Activated naive CD8-positive, alpha-beta T cell treated with anti-CD3 and anti-CD28 coated beads, Interleukin-2, amount 50 U/mL, for 16 hours (primary cell): ENCODE data around the gene MAD1L1.
"Not testable (repeated sequence)": the region's sequence is repeated elsewhere in the genome, so short reads cannot be mapped to it uniquely, and the experiment has no call there.

Experiments
- DNase-seq: peaks from one replicate; pipeline ENCODE4 v3.0.0-alpha.2; 2020; ENCODE audit warnings: low read depth, low spot score

MAD1L1 gene

GRCh38 chr7:1844336-1844950, 388.3 kb downstream of the MAD1L1 start:
- no peak for DNase-seq

GRCh38 chr7:1843921-1844335, 388.8 kb downstream of the MAD1L1 start:
- DNase-seq = no peak

DNA sequence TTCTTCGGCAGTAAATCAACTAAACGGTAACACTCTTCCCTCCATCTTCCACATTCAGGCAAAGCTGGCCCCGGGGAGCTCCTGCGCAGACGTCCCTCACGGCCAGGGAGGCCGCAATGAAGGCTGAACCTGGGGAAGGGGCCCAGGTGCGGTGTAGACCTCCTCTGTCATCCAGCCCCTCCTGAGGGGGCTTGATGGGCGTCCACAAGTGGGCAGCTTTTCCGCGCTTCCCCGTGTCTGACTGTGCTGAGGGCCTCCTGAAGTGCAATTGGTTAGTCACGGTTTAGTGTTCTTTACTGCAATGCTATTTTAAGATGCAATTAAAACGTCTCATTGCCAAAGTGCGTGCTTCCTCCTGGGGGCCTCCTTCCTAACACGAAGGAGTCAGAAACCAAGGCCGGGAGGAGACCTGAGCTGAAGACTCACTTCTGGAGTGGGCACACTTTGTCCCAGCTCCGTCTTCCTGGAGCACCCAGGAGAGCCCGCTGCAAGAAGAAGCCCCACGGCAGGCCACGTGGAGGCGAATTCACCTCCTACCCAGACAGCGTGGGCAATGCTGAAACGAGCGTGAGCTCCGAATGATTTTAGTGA, 389.4 kb downstream of the MAD1L1 start:
- no peak for DNase-seq

- DNase-seq = no peak
Observed at GRCh38 chr7:1842321-1843221, 390.2 kb downstream of the MAD1L1 start.

- not testable (repeated sequence) for DNase-seq
Observed at GRCh38 chr7:1841286-1842021, 391.3 kb downstream of the MAD1L1 start.

DNA sequence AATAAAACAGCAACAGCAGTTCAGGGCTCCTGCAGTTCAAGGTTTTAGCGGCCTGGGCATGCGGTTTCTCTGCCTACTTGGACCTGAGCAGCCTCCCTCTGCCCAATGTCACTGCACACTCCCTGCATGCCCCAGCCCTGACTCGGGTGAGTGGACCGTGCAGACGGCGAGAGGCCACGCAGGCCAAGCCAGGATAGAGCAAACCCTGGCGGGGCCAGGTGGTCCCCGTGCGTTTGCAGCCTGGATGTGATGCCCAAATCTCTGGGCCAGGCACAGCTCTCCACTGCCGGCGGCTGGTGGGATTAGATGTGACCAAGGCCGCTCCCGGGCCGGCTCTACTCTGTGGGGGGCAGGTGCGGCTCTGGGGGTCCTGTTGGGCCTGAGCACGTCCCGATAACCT, 392.0 kb downstream of the MAD1L1 start:
- not testable (repeated sequence) for DNase-seq

DNA sequence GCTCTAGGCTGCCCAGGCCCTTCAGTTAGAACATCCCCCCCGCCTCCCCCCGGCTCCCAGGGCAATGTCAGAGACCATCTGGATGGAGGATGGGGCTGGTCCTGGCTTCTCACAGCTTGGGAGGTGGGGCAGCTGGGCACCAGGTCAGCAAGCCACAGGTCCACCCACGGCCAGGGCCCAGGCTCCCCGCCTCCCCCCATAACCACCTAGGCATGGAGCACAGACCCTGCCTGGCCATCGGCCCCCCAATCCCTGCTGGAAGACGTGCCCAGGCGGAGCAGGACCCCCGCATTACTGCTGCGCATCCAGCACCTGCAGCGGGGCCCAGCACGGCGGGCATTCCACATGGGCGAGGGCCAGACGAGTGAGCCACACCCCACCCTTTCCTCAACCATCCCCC, 393.0 kb downstream of the MAD1L1 start:
- DNase-seq = no peak

GRCh38 chr7:1838911-1839531, 393.7 kb downstream of the MAD1L1 start:
- DNase-seq = not testable (repeated sequence)

GRCh38 chr7:1838544-1838872, 394.2 kb downstream of the MAD1L1 start:
- DNase-seq = not testable (repeated sequence)

GRCh38 chr7:1837696-1838543, 394.8 kb downstream of the MAD1L1 start:
- not testable (repeated sequence) for DNase-seq

- DNase-seq = not testable (repeated sequence)
Observed at GRCh38 chr7:1831933-1832535, 400.7 kb downstream of the MAD1L1 start.

DNA sequence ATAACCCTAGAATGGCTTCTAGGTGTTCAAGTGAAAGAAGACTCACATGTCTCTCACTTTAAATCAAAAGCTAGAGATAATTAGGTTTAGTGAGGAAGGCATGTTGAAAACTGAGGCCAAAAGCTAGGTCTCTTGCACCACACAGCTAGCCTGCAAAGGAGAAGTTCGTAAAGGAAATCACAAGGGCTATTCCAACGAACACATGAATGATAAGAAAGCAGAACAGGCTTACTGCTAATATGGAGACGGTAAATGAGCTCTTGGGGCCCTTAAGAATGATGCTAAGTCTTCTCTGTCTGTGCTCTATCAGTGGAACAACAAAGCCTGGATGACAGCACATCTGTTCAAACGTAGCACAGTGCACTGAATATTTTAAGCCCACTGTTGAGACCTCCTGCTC, 401.3 kb downstream of the MAD1L1 start:
- not testable (repeated sequence) for DNase-seq

- DNase-seq = not testable (repeated sequence)
Observed at GRCh38 chr7:1829668-1830067, 403.1 kb downstream of the MAD1L1 start.

DNA sequence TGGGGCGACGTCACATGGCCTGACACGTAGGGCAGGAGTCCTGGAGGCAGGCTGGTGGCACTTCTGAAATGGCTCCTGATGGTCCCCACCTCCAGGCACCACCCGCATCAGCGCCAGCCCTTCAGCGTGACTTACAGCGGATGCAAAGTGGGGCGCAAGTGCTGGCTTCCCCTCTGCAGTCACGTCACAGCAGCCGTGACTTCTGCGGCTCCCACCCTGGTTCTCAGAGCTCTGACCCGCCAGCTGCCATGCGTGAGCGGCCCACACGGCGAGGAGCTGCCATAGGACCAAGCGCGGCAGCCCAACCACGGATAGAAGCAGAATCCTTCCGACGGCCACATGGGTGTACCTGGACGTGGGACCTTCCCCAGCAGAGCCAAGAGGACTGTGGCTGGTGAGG, 403.6 kb downstream of the MAD1L1 start:
- DNase-seq = no peak

DNA sequence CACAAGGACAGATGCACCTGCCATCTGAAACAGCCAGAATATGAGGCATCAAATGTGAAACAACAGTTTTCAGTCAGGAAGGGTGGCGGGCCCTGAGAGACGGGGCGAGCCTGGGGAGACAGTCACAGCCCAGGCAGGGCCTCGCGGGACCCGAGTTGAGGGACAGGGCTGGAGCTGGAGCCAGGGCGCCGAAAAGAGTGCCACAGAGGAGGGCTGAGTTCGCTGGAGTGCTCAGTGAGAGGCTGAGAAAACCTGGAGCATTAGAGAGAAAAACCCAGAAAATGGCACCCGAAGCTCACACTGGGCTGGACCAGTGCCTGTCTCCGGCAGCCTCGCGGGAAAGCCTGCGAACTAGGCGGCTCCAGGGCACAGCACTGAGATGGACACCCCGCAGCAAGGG, 404.6 kb downstream of the MAD1L1 start:
- DNase-seq = not testable (repeated sequence)

DNA sequence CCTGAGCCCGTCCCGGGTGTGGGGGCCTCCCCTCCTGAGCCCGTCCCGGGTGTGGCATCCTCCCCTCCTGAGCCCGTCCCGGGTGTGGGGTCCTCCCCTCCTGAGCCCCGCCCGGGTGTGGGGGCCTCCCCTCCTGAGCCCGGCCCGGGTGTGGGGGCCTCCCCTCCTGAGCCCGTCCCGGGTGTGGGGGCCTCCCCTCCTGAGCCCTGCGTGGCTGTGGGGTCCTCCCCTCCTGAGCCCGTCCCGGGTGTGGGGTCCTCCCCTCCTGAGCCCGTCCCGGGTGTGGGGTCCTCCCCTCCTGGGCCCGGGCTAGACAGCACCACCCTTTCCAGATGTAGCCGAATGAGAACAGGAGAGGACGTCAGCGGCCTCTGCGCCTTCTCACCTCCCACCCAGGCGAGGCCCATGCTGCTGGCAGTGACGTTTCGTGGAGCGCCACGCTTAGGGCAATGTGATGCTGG, 405.2 kb downstream of the MAD1L1 start:
- not testable (repeated sequence) for DNase-seq

DNA sequence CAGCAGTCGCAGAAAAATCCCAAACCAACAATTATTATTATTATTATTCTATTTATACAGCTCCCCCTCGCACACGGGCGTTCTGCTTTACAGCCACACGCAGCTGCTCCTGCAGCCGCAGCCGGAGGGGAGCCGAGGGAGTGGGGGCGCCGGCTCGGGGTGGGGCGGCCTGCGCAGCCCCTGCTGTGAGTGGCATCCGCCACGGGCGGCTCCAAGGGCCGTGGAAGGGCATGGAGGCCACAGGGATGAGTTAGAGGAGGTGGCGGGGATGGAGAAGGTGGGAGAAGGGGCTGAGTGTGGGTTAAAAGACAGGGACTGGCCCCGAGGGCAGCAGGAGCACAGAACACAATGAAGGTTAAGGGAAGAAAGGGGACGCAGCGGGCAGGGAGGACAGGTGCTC, 405.8 kb downstream of the MAD1L1 start:
- DNase-seq = not testable (repeated sequence)

GRCh38 chr7:1825897-1826741, 406.6 kb downstream of the MAD1L1 start:
- no peak for DNase-seq

DNA sequence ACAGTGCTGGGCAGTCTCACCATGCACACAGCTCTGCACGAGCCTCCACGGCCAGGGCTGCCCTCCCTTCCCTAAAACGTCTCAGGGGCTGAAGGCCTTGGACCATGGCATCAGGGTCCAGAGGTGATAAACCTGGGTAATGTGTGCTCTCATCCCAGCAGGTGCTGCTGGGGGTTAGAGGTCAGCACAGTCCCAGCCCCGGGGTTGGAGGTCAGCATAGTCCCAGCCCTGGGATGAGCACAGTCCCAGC, 407.2 kb downstream of the MAD1L1 start:
- DNase-seq = not testable (repeated sequence)
